ENCODE results near the gene SPTBN4.

DNA sequence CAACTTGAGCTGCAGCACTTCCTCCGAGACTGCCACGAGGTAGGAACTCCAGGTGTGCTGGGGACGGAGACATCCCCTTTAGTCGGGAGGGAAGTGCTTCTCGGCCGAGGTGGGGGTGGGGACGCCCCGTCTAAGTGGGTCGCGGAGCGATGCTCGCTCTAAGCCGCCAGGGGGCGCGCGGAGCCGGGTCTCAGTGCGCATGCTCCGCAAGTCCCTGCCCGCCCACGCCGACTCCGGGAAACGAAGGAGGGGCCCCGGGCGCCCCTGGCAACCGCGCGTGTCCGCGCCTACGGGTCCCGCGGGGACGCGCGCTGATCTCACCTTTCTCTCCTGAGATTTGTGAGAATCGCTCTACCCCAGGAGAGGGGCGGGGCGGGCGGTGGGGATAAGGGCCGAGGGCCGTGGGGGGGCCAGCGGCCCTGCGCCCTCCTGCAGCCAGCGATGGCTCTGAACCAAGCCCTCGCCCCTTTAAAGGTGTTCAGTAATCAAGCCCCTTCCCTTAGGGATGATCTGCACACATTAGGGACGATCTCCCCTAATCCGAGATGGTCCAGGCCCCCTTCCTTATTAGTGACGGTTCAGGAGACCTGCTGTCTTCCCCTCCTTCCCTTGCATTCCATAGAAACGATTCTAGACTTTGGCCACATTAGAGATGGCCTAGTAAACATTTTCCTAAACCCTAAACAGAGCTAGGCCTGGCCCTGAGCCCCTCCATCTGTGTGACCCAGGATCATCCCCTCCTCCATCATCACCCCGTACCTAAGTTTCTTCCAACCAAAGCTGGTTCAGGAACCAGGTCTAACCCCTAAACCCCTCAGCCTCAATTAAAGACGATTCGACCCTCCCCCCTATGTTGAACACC, 62.5 kb downstream of the SPTBN4 start:
- TF ChIP-seq, protein P1, sequence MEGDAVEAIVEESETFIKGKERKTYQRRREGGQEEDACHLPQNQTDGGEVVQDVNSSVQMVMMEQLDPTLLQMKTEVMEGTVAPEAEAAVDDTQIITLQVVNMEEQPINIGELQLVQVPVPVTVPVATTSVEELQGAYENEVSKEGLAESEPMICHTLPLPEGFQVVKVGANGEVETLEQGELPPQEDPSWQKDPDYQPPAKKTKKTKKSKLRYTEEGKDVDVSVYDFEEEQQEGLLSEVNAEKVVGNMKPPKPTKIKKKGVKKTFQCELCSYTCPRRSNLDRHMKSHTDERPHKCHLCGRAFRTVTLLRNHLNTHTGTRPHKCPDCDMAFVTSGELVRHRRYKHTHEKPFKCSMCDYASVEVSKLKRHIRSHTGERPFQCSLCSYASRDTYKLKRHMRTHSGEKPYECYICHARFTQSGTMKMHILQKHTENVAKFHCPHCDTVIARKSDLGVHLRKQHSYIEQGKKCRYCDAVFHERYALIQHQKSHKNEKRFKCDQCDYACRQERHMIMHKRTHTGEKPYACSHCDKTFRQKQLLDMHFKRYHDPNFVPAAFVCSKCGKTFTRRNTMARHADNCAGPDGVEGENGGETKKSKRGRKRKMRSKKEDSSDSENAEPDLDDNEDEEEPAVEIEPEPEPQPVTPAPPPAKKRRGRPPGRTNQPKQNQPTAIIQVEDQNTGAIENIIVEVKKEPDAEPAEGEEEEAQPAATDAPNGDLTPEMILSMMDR (IDR thresholded peaks at IDR 0.05; ENCODE audit: poor library complexity, severe bottlenecking) = peak; percentile 97
- TF ChIP-seq EP300 (conservative IDR thresholded peaks at IDR 0.05; ENCODE audit: poor library complexity, severe bottlenecking) (peak; percentile 21), POLR2AphosphoS5 (IDR thresholded peaks at IDR 0.05) (peak; percentile 51), EZH2 (IDR thresholded peaks at IDR 0.05; ENCODE audit: borderline replicate concordance, insufficient read depth, low read length, poor library complexity, severe bottlenecking) (no peak), RAD21 (conservative IDR thresholded peaks at IDR 0.05) (peak; percentile 70), TAF1 (IDR thresholded peaks at IDR 0.05; ENCODE audit: low read depth) (no peak), MXI1 (conservative IDR thresholded peaks at IDR 0.05; ENCODE audit: poor library complexity, severe bottlenecking) (peak; percentile 64)
- TF ChIP-seq, protein P2, sequence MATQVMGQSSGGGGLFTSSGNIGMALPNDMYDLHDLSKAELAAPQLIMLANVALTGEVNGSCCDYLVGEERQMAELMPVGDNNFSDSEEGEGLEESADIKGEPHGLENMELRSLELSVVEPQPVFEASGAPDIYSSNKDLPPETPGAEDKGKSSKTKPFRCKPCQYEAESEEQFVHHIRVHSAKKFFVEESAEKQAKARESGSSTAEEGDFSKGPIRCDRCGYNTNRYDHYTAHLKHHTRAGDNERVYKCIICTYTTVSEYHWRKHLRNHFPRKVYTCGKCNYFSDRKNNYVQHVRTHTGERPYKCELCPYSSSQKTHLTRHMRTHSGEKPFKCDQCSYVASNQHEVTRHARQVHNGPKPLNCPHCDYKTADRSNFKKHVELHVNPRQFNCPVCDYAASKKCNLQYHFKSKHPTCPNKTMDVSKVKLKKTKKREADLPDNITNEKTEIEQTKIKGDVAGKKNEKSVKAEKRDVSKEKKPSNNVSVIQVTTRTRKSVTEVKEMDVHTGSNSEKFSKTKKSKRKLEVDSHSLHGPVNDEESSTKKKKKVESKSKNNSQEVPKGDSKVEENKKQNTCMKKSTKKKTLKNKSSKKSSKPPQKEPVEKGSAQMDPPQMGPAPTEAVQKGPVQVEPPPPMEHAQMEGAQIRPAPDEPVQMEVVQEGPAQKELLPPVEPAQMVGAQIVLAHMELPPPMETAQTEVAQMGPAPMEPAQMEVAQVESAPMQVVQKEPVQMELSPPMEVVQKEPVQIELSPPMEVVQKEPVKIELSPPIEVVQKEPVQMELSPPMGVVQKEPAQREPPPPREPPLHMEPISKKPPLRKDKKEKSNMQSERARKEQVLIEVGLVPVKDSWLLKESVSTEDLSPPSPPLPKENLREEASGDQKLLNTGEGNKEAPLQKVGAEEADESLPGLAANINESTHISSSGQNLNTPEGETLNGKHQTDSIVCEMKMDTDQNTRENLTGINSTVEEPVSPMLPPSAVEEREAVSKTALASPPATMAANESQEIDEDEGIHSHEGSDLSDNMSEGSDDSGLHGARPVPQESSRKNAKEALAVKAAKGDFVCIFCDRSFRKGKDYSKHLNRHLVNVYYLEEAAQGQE (IDR thresholded peaks at IDR 0.05; ENCODE audit: borderline replicate concordance) = no peak

Measured in neural cell (in vitro differentiated cells).